Measurements from ENCODE around the gene LAMA3.
A peak's percentile ranks its signal among the peaks of the same experiment; 100 is the strongest.

The LAMA3 gene, protein sequence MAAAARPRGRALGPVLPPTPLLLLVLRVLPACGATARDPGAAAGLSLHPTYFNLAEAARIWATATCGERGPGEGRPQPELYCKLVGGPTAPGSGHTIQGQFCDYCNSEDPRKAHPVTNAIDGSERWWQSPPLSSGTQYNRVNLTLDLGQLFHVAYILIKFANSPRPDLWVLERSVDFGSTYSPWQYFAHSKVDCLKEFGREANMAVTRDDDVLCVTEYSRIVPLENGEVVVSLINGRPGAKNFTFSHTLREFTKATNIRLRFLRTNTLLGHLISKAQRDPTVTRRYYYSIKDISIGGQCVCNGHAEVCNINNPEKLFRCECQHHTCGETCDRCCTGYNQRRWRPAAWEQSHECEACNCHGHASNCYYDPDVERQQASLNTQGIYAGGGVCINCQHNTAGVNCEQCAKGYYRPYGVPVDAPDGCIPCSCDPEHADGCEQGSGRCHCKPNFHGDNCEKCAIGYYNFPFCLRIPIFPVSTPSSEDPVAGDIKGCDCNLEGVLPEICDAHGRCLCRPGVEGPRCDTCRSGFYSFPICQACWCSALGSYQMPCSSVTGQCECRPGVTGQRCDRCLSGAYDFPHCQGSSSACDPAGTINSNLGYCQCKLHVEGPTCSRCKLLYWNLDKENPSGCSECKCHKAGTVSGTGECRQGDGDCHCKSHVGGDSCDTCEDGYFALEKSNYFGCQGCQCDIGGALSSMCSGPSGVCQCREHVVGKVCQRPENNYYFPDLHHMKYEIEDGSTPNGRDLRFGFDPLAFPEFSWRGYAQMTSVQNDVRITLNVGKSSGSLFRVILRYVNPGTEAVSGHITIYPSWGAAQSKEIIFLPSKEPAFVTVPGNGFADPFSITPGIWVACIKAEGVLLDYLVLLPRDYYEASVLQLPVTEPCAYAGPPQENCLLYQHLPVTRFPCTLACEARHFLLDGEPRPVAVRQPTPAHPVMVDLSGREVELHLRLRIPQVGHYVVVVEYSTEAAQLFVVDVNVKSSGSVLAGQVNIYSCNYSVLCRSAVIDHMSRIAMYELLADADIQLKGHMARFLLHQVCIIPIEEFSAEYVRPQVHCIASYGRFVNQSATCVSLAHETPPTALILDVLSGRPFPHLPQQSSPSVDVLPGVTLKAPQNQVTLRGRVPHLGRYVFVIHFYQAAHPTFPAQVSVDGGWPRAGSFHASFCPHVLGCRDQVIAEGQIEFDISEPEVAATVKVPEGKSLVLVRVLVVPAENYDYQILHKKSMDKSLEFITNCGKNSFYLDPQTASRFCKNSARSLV (N-terminal part only)

GRCh38 chr18:23689031-23689615, at the start of gene LAMA3:
LAMA3 (plus strand) TSS chr18:23689453; CDS start chr18:23689684, 231 bp downstream.
- DNase-seq (ENCODE audit: low read depth in 3 of 3), result no peak

GRCh38 chr18:23640052-23640451, 49.2 kb upstream of the LAMA3 start:
- no peak for DNase-seq (ENCODE audit: low read depth in 3 of 3)

DNA sequence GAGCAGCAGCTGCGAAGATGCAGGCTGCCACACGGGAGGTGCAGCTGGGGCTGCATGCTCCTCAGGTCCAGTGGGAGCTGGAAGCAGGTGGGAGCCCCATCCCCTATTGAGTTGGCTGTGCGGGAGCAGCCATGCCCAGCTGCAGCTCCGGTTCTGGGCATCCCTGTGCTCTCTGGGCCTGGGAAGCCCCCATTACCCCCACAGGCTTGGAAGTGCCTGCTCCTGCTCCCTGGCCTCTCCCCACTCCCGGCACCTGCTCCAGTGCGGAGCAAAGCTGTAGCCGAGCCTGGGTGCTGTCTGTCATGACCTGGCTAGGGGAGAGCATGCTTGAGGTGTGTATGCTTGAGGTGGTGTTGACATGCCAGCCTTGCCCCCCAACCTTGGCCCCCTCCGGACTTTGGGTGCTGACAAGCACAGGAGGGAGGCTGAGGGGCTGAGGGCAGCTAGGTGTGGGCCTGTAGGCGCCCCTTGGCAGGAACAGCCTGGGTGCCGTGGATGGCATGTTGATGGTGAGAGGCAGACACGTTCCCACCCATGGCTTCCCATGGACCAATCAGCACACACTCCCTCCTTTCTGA, 48.0 kb upstream of the LAMA3 start:
- no peak for DNase-seq (ENCODE audit: low read depth in 3 of 3)

DNA sequence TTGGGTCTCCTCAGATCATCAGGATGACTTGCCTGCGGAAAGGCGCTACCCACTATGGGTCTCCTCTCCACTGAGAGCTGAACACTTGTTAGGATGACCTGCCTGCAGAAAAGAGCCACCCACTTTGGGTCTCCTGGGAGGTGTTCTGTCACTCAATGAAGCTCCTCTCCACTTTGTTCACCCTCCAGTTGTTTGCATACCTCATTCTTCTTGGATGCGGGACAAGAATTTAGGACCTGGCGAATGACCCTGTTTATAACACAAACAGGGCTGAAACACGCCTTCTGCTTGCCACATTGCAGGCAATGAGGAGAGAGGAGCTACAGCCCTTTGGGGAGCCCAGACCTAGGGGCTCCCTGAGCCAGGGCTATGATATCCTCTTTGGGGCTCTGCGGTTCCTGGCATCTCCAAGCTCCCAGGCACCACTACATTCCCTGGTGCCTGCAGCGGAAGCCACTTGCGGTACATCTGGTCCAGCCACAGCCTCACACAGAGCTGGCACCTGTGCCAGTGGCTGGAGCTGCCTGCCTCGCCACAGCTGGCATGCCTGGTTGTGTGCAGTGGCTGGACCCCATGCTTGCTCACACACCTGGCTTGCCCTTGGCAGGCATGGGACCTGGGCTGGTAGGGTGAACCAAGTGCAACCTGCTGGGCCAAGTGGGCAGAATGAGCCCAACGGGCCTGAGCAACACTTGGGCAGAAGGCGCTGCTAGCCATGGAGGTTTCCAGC, 47.2 kb upstream of the LAMA3 start:
- DNase-seq (ENCODE audit: low read depth in 3 of 3), result no peak

- DNase-seq (ENCODE audit: low read depth in 3 of 3), result no peak
These were observed 45.3 kb upstream of the LAMA3 start for GRCh38 chr18:23643815-23644490.

- no peak for DNase-seq (ENCODE audit: low read depth in 3 of 3)
These were observed 43.6 kb upstream of the LAMA3 start for GRCh38 chr18:23645568-23646175.

DNA sequence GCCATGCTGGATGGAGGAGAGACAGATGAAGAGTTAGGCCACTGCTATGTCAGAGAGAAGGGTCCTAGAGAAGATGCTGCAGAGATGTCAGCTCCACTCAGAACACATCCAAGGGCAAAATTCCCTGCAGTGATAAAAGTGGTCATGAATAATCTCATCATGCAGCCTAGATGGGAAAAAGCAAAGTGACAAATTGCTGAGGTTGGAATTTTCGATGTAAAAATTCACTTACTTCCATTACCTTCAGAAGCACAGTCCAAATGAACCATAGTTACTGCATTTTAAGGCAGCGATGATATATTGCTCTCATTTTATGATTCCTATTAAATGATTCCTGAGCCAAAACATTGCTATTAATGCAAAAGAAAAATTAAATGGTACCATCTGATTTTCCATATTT, 43.0 kb upstream of the LAMA3 start:
- no peak for DNase-seq (ENCODE audit: low read depth in 3 of 3)

DNA sequence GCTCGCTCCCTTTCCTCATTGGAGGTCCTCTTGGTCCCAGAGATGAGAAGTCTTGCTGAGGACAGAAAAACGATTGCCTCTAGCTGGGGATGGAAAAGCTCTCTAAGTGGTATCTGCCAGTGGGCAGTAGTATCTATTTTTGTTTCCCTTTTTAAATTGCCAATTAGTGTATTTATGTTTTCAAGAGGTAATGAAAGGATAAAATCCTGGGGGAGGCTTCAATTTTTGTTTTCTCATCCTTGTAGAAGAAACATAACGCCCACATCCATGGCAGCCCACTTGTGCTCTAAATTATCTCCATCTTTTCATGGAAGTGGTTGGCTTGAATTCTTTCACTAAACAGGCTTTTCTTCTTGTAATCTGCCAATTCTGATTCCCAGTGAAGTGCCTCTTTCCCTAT, 40.8 kb upstream of the LAMA3 start:
- no peak for DNase-seq (ENCODE audit: low read depth in 3 of 3)

GRCh38 chr18:23648940-23649607, 40.2 kb upstream of the LAMA3 start:
- DNase-seq (ENCODE audit: low read depth in 3 of 3), result no peak

DNA sequence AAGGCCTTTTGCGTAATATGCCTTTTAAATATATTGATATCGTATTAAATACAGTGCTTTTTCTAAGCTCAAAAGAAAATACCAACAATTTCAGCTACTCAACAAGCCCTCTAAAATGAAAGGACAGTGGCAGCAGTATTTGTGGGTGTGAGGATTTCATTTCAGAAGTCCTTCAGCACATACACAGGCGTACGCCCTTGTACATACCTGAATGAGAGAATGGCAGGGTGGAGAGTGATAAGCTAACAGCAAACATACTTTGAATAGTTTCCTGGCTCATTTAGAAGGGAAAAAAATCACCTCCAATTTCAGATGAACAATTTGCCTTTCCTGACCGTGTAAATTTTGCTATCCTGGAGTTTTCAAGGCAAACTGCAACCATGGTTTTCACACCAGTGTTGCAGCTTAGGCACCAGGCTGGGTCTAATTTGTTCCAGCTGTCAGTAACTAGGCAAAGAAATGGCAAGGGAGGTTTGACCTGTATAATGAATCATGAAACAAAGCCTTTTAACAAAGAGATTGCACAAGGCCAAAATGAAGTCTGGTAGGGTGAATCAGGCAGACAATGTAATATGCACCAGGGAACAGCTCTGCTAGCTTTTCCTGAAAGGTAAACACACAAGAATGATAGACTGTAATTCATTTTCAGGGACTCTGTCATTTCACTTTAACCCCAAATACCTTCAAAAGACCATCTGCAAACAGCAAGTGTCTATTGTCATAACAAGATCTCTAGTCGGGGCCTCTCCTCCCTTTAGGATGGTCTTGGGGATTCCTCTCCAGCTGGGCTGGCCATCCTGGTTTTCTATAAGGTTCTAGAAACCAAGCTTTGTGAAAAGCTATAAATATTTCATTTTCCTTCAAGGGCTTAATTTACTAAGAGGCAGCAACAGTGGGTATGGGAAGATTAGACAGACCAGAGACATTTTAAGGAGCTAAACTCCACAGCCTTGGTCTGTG, 38.0 kb upstream of the LAMA3 start:
- no peak for DNase-seq (ENCODE audit: low read depth in 3 of 3)

GRCh38 chr18:23652232-23652631, 37.0 kb upstream of the LAMA3 start:
- DNase-seq (ENCODE audit: low read depth in 3 of 3), result no peak

- DNase-seq (ENCODE audit: low read depth in 3 of 3), result no peak
These were observed 31.0 kb upstream of the LAMA3 start for GRCh38 chr18:23658285-23658684.

DNA sequence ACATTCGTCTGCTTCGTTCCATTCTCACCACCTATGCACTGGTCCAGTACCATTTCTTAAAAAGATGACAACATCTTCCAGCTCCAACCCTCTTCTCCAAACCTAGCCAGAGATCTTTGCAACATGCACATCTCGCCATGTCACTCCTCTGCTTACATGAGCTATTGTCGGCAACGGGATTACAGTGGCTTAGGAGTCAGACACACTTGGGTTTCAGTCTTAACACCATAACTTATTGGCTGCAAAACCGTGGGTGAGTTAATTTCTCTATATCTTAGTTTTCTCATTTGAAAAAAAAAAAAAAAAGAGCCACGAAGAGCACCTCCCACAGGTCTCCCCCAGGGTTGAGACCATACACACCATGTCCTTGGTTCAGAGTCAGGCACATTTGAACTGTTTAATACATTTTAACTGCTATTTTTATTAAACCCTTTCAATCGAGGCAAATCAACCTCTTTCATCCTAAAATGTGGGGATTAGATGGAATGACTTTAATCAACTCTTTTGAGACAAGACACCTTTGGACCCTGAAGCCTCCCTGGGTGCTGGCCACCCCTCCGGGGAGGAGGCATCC, 27.4 kb upstream of the LAMA3 start:
- no peak for DNase-seq (ENCODE audit: low read depth in 3 of 3)

DNA sequence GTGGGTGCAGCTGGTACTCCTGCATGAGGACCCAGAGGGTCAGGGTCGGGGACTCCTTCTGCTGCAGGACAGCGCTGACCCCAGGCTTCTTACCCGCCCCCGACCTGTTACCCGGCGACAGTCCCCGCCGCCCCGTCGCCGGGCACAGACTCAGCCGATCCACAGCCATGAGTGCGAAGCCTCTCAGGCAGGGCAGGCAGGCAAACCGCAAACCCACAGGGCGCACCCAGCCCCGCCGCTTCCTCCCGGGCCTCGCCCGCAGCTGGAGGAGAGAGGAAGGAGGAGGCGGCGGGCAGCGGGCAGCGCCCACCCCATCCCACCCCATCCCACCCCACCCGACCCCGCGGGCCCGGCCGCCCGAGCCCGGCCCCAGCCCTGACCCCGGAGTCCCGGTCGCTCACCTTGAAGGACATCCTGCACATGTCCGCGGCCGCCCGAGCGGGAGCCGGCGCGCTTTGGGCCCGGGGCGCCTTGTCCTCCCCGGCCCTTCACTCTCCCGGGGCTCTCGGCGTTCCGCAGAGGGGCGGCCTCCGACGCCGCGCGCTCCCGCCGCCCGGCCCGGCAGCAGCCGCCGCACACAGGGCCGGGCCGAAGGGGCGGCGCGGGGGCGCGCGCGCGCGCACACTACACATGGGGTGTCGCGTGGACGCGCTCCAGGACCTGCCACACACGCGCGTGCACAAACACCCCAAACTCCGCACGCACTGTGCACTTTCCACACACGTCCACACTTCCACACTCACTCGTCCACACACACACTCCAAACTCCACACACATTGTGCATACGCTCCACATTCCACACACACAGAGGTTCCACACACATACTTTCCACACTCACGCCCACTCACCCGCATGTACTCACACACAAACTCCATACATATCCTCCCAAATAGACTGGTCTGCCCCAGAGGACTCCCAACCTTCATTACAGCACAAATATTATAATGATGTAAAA, 26.7 kb upstream of the LAMA3 start, which contains the start of gene ANKRD29:
Gene ANKRD29, minus strand, starts transcription at position 603 of the 955 bp plus-strand sequence. Its CDS starts 181 bp downstream, at position 422.
- DNase-seq (ENCODE audit: low read depth in 3 of 3), result peak in 2 of 3 experiments; percentile 8 to 24

DNA sequence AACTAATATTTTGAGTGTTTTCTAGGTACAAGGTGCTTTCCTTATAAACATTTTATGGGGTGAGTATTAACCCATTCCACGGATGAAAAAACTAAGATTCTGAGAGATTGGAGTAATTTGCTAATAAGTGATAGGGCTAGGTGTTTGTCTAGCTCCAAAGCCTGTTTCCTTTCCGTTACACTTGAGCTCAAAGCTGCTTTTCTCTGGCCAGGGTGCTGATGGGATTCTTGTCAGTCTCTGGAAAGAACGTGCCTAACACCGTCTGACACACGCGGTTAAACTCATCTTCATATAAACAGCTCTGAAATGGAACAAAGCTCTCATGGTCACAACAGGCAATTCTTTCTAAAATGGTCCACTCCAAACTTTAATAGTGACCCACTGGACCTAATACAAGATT, 24.6 kb upstream of the LAMA3 start:
- no peak for DNase-seq (ENCODE audit: low read depth in 3 of 3)

DNA sequence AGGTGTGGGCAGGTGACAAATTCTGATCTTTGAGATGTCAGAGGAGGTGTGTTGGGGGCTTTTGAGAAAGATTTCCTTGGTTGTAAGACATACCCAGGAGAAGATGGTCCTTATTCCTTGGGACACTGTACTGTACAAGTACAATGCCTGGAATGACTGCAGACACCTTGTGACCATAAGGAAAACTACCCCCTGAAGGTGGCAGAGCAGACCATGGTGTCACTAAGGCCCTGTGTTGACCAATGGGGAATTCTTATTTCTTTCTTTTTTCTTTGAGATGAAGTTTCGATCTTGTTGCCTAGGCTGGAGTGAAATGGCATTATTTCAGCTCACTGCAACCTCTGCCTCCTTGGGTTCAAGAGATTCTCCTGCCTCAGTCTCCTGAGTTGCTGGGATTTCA, 22.1 kb upstream of the LAMA3 start:
- DNase-seq (ENCODE audit: low read depth in 3 of 3), result no peak
